Stimulated activated CD4-positive, alpha-beta T cell treated with anti-CD3 and anti-CD28 coated beads, Interleukin-4, amount 100 ng/mL, for 1 hour (primary cell): ENCODE results near the gene SACS.
"Not testable (repeated sequence)": the region's sequence is repeated elsewhere in the genome, so short reads cannot be mapped to it uniquely, and the experiment has no call there.

ENCODE experiments used
- DNase-seq: peaks from one replicate; pipeline ENCODE4 v3.0.0-alpha.2; 2020

The SACS gene

DNA sequence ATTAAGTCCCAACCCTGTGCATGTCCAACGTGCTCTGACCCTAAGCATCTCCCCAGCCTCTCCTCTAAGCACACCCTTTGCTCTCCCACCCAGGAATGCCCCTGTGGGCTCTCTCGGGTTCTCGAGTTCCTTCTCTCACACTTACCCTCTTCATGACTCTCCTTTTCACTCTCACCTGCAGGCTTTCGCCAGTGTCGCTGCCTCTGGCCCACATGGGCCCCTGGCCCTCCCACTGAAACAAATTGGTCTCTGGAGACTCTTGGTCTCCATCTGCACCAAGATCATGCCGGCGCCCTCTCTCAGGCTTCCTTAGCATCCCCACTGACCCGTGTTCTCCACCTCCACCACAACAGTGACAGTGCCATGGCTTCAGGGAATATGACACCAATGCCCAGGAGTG is 19.6 kb upstream of the SACS start:
- DNase-seq = no peak

DNA sequence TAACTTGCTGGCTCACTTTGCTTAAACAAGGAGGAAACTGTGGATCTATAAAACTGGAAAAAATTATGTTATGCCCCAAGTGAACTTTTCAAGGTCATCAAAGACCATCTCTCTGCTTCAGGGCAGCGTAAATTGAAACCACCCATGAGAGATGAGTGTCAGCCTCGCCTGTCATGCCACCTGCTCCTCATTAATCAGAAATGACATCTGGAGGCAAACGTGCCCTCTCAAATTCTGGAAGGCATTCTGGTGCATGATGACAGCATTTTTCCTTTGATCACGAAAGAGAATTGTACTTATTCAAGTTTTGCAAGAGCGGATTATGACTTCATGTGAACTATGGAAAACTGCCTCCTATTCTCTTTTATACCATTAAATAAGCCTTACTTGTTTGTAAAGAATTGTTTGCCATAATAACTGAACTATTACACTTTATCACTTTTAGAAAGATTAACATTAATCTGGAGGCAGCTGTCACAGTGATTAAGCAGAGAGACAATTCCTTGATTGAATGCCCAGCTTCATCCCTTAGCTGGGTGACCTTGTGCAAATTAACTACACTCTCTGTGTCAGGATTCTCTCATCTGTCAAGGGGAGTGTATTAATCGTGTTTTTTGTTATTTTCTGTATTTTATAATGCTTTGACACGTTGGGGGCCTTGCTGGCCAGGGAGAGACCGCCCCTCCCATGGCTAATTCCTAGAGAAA is 17.0 kb upstream of the SACS start:
- DNase-seq = no peak

DNA sequence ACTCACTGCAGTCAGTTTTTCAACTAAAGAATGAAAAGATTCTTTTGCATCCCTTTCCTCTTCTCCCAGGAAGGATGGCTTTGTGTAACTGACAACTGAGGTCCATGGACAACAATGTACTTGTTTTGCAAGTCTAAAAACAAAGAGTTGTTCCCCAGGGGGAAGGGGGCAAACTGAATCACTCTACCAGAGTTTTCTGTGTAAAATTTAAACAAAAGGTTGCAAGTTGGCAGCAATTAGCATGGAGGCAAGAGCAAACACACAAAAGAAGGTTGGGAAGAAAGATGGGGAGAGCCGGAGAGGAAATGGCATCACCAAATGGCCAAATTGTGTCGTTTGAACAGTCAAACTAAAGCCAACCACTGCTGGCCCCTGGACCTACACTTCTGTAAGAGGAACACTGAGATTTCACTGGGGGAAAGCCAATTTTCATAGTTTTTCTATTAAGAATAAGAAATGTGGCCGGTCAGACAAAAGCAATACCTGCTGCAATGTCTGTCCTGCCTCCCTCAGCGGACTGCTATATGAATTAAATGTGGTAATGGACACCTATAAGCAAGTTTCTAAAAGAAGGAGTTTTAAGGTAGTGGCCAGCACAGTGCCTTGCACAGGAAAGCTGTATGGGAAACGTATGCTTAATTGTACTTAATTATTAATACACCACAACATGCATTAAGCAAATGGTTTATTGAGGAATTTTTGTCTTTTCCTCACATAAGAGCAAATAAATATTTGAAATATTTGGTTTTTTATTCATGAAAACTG is 16.1 kb upstream of the SACS start:
- DNase-seq = no peak

DNA sequence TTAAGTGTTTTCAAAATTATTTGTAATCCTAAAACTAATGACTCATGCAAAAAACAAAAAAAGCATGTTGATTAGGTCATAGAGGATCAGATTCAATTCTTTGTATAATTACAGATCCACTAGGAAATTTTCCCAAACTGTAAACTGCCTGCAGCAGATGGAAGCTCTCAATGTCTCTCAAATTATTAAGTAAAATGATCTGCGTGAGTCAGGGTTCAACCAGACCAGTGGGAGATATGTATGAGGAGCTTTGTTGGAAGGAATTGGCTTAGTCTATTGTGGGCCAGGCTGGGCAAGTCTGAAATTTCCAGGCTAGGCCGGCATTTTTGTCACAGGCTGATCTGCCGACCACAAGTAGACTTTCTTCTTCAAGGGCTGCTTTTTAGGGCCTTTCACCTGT is 14.4 kb upstream of the SACS start:
- no peak for DNase-seq

DNA sequence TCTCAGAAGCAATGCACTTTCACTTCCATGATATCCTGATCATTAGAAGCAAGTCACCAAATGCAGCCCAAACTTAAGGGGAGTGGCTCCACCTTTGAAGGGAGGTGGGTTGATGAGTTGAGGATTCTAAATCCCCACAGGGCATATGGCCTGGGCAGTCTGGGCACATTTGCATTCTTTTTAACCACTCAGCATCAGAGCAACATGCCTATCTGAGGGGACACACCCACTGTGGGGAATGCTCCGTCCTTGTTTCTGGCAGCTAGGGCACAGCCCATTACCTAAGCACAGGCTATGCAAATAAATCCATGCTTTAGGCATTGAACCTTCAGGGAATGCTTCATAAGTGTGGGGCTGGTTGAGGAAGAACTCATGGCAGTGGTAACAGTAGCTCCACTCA is 12.3 kb upstream of the SACS start:
- DNase-seq = no peak

DNA sequence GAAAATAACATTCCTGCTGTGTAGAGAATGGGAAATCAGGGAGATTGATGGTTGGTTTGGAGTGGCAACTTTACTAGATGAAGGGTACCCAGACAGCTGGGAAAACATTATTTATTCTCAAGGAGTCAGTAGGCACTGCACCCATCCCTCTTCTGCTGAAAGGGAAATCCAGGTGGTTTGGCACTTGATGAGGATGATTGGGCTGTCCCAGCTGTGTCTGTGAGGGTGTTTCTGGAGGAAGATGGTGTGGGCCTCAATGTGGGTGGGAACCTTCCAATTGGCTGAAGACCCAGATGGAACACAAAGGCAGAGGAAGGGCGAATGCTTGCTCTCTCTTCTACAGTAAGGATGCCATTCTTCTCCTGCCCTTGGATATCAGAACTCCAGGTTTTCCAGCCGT is 10.4 kb upstream of the SACS start:
- DNase-seq = no peak

DNA sequence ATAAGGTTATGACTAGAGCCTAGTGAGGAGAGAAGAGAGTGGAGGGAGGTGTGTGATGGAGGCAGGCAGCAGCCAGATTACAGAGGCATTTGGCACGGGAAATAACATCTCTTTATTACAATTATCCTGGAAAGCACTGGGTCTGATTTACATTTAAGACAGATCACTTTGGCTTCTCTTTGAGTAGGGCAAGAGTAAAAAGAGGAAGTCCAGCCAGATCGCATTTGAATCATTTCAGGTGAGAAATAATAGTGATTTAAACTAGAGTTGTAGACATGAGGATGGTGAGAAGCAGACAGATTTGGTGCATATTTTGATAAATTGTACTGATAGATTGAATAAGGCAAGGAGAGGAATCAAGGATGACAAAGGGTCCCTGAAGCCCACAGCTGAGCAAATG is 9.6 kb upstream of the SACS start:
- DNase-seq = no peak

DNA sequence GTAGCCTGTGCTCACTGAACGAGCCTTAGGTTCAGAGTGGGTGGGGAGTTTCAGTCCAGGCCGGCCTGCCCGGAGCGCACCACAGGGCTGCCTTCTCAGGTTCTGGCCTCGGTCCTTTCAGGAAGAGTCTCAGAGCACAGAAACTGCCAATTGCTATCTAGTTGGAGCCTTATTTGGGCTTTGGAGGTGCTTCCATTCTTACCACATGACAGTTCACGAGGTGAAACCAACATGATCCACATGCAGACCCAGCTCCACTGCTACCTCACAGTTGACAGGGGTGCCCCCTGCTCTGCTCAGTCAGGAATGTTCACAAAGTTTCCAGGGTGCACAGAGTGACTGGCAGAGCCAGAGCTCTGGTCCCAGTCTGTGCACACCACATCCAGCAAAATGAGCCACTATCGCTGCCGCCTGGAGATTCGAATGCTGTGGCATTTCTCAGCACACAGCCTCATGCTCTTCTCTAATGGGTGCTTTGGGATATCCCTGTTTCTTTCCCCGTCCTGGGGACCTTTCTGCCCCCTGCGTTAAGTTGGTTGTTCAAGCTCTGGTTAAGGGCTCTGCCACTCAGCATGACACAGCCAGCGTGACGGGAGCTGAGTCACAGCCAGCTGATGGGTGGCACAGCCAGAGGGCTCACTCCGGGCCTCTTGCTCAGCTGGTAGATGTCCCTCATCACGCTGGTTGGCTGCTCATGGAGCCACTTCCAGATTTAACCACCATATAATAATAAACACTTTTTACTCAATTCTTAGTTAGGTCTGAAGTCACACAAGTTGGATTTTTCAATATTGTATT is 7.5 kb upstream of the SACS start:
- no peak for DNase-seq

DNA sequence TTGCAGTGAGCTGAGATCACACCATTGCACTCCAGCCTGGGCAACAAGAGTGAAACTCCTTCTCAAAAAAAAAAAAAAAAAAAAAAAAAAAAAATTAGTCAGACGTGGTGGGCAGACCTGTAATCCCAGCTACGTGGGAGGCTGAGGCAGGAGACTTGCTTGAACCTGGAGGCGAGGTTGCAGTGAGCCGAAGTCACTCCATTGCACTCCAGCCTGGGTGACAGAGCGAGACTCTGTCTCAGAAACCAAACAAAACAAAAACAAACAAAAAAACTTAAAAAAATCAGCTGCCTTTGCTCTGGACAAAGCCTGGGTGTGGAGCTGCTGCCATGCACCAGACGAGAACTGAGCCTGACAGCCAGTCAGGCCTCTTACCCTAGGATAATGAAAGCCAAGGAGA is 6.8 kb upstream of the SACS start:
- not testable (repeated sequence) for DNase-seq

DNA sequence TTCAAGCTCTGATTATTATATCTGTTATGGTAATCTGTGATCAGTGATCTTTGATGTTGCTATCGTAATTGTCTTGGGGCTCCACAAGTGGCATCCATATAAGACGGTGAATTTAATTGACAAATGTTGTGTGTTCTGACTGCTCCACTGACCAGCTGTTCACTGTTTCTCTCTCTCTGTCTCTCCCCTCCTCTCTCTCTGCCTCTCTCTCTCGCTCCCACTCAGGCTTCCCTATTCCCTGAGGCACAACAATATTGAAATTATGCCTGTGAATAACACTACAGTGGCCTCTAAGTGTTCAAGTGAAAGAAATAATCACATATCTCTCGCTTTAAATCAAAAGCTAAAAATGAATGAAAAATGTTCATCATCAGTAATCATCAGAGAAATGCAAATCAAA is 4.4 kb upstream of the SACS start:
- DNase-seq = no peak

DNA sequence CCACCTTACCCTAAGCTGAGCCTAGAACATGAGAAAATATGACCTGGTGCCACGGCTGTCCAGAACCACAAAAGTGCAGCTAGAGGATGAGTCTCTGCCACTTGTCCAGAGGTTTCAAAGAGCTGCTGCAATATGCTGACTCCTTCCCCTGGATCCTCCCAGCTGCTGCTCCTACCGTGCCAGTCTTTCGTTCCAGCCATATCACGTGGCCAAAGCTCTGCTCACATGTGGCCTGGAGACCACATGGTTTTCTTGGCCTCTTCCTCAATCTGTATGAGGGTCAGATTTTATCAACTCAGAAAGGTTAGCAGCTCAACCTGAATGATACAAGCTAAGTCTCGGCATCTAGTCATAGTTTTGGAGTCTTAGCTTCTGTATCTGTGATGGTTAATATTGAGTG is 3.2 kb upstream of the SACS start:
- no peak for DNase-seq

DNA sequence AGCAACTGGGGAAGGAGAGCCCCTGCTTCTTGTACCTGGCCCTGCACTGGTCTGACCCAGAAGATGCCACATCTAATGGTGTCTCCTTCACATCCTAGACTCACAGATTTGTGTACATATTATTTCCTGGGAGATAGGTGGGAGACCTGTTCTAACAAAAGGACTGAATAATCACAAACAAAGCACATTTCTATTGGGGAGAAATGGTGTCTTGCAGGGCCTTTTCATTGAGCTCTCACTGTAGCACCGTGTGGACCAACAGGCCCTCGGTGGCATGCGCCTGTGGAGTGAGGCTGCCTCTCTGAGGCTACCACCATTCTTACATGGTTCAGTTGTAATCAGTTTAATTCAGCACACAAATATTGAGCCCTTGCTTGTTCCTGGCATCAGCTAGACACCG is 989 bp upstream of the SACS start:
- no peak for DNase-seq

DNA sequence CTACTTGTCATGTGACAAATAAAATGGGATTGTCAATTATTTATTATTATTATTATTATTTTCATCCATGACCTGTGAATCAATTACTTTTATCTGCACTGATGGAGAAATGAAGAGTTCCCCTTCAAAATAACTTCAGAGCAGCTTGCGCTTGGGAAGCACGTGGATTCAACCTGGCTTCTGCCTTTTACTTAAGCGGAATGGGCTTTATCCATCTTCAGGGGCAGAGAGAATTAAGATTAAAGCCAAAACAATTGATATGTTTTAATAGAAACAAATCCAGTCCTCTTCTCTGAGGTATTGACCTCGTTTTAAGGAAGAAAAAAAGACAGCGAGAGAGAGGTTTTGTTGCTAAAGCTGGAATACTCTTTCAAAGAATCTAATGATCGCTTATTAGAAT is 876 bp downstream of the SACS start:
- no peak for DNase-seq

DNA sequence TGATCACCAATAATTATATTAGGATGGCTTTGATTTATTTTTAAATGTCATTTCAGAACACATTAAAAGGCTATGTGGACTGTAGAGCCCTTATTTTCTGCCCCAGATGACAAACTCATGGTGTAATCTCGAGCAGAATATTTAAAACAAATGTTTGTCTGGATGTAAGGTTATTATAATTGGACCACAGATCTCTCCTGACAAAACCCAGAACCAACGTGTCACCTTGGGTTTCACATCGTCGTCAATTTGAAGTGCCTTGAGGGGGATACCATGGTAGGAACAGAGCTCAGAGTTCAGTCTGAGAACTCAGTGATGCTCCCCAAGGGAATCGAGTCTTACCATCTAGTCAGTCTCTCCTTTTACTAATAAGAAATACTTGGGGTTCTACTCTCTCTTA is 2.8 kb downstream of the SACS start:
- no peak for DNase-seq

DNA sequence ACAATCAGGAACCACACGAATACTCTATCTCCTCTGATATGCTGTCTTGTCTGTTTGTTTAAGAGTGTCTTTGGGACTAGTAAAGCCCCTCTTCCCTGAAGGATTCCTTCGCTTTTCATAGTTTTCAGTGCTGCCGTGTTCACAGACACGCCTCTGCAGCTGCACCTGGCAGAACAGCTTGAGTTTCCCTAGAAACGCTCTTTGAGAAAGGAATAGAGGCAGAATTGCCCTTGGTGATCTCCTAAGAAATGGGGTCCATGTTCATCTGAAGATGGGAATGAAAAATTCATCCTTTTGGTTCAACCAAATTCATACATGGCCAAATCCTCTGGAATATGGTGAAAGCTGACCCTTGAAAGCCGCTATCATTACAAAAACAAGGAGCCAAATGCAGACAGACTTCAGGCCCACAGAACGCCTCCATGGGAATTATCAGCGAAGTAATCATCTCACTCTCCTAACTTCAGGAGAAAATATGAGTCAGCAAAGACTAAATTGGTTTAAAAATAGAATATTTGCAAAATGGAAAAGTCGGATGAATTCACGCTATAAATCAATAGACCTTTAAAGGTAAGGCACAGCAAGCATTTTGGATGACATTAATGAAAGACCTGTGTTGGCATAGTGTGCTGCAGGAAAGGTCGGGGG is 5.5 kb downstream of the SACS start:
- DNase-seq = no peak

DNA sequence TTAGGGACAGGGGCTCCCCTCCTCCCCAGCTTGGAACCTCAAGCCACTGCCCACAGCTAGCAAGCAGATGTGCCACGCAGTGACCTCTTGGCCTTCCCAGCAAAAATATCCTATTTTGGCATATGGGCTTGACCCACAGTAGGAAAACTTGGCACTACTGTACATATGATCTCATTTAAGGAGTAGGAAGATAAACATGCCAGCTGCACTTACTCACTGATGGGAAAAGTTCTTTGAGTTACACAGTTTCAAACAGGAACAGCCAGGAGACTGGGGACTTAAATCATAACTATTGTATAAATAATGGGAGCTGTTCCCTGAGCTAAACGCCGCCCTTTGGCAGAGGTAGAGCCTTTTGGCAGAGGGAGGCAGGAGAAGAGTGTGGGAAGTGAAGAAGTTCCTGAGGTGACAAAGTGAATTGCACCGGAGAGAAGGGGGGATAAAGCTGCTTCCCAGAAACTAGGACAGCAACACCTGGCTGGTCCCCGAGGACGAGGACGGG is 6.1 kb downstream of the SACS start:
- DNase-seq = no peak

DNA sequence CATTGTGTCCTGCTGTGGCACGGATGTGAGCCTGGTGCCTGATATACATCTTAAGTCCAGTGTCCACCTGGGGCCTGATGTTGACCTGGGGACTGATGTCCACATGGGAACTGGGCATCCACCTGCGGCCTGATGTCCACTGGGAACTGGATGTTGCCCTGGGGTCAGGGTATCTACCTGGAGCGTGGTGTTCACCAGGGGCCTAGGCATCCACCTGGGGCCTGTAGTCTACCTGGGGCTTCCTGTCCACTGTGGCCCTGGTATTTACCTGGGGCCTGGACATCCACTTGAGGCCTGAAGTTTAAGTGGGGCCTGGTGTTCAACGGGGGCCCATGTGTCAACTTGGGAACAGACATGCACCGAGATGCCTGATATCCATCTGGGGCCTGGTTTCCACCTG is 11.9 kb downstream of the SACS start:
- DNase-seq = no peak

DNA sequence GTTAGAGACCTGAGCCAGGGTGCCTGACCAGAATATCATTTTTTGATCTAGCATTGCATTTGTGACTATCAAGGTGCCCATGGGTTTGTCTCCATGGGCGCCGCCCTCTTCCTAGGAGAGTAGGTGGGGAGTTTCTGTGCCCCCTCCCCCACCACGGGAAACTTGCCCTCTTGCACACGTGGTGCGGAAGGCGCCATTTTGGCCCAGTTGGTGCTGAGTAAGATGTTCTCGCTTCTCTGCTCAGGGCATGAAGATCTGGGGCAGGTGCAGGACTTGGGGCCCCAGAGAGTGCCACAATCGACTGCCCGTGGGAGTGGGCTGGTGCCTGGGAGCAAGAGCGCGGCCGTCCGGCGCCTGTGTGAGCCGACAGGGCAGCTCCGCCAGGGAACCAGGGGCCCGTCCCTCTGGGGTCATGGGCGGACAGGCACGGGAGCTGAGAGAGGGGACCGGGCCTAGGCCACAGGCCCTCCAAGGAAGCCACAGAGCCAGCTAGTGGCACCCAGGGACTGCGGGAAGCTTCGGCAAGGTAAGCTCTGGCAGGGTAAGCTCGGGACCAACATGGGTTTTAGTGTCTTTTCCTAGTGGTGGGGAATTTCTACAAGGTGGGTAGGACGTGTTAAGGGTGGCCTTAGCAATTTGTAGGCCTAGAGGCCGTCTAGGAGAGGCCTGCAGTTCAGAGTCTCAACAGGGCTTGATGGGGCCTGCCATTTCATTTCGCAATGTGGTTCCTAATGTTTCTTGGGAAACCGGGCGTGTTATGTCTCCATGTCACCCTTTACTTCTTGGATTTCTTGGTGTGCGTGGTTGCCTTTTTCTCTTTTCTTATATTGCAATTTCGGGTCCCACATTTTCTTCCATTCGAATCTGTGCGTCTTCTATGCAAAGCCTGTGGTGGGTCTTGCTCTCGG is 14.5 kb downstream of the SACS start:
- no peak for DNase-seq

DNA sequence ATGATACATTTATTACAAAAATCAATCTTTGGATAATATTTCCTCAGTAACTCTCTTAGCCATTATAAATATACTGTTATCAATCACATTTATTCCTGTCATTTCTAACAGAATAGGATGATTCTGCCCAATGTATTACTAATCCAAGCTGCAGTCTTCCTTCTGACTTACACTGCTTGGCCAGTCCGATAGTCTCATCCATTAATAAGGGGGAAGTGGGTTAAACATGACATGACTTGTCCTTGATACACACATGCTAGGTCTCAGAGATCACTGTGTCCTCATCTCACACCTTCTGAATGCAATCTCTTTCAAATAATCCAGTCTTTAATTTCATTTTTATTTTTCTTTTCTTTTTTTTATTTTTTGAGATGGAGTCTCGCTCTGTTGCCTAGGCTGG is 18.8 kb downstream of the SACS start:
- no peak for DNase-seq

DNA sequence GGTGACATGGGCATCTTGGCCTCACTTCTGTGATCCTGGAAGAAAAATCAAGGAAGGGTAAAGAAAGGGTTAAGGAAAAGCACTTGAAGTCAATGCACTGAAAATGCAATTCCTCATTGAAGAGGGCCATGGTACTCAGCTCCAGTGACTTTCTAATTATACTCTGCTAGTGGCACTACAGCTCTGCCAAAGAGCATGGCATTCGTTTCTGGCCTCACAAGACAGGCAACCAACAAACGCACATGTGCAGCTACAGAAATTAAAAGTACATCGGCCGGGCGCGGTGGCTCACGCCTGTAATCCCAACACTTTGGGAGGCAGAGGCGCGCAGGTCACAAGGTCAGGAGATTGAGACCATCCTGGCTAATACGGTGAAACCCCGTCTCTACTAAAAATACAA is 21.8 kb downstream of the SACS start:
- DNase-seq = no peak

DNA sequence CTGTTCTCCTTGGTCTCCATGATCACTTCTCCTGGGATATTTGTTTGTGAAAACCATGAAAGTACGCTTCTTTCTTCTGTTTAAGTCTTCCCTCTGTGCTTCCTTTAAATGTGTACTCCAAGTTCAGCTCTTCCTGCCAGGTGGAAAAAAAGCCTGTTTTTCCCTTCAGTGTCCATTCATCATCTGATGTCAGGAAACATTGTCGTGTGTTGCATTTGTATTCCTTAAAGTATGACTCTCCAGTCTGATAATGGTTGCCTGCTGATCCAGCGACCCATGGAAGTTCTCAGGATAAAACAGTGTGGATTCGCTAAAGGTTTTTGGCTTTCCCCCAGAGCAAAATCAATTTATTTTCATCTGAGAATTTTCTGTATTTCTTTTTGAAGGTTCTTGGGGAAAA is 22.3 kb downstream of the SACS start:
- DNase-seq = no peak

DNA sequence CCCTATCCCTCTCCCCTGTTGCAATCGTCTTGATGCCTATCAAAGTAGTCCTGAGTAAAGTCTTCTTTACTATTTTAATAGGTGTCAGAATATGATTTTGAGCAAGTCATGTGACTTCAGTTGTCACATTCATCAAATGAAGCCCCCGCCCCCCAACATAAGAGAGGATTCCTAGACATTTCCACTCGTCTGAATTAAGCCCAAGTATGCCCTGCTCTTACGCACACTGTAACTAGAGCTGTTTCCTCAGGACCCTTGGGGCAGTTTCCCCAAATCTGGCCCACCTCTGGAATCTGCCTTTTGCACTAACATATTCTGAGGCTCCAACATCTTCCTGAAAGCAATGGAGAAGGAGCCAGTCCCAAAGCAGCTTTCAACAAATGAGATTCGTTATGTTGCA is 25.5 kb downstream of the SACS start:
- no peak for DNase-seq
